Measurements from ENCODE around the gene UGT2B17. TPM values are rescaled to one million over a fixed set of nuclear protein-coding genes. Genes with fewer than 3 reads are reported as not detected.

UGT2B17 gene
- total RNA-seq, 1 donor from 2014 or later = not detected

GRCh38 chr4:68489338-68489737 lies 86.8 kb downstream of the UGT2B17 start:
- intact Hi-C loops (cut with micrococcal nuclease) = no loop called here

Other genes starting within 250 kb of the UGT2B17 start
- 77.1 and 80.5 TPM in 2 replicates for gene YTHDC1, start 226.2 kb downstream of the UGT2B17 start, total RNA-seq
- not detected in 2 replicates for gene TMPRSS11E, start 128.9 kb downstream of the UGT2B17 start, total RNA-seq
- gene UGT2B15, start 94.3 kb upstream of the UGT2B17 start, total RNA-seq = not detected in 2 replicates
- not detected in 2 replicates for gene UGT2B10, start 239.7 kb upstream of the UGT2B17 start, total RNA-seq